NCI-H524 treated with DMSO at 0.1 percent for 48 hours (cell line): Measurements from ENCODE around the gene ADAM11.
"Not testable (repeated sequence)": the region's sequence is repeated elsewhere in the genome, so short reads cannot be mapped to it uniquely, and the experiment has no call there.

ENCODE experiments used
- DNase-seq: peaks from one replicate; lab custom pipeline; 2025; lab: John Stamatoyannopoulos, UW

The ADAM11 gene

GRCh38 chr17:44758414-44759085 lies at the start of gene ADAM11:
TSS of gene ADAM11 (plus strand) at chr17:44758988. CDS start at chr17:44759200, 212 bp downstream.
- no peak for DNase-seq

- DNase-seq: no peak
Observed at GRCh38 chr17:44719444-44719843, 39.3 kb upstream of the ADAM11 start.

- no peak for DNase-seq
Observed at GRCh38 chr17:44722254-44722653, 36.5 kb upstream of the ADAM11 start.

- DNase-seq: not testable (repeated sequence)
Observed at GRCh38 chr17:44726121-44726520, 32.7 kb upstream of the ADAM11 start.

GRCh38 chr17:44733753-44734152 lies 25.0 kb upstream of the ADAM11 start:
- no peak for DNase-seq

- DNase-seq: no peak
Observed at GRCh38 chr17:44734272-44734671, 24.5 kb upstream of the ADAM11 start.

GRCh38 chr17:44736551-44737240 lies 22.1 kb upstream of the ADAM11 start:
- no peak for DNase-seq

- no peak for DNase-seq
Observed at GRCh38 chr17:44738214-44738906, 20.4 kb upstream of the ADAM11 start.

GRCh38 chr17:44741316-44741715 lies 17.5 kb upstream of the ADAM11 start:
- DNase-seq: no peak

- DNase-seq: no peak
Observed at GRCh38 chr17:44745301-44745700, 13.5 kb upstream of the ADAM11 start.

GRCh38 chr17:44745738-44746137 lies 13.1 kb upstream of the ADAM11 start:
- DNase-seq: not testable (repeated sequence)

- DNase-seq: no peak
Observed at GRCh38 chr17:44747566-44747965, 11.2 kb upstream of the ADAM11 start.

- no peak for DNase-seq
Observed at GRCh38 chr17:44749076-44749979, 9.5 kb upstream of the ADAM11 start.

- DNase-seq: no peak
Observed at GRCh38 chr17:44749980-44750318, 8.8 kb upstream of the ADAM11 start.

- no peak for DNase-seq
Observed at GRCh38 chr17:44751331-44751730, 7.5 kb upstream of the ADAM11 start.

GRCh38 chr17:44751806-44752205 lies 7.0 kb upstream of the ADAM11 start:
- DNase-seq: no peak

- DNase-seq: no peak
Observed at GRCh38 chr17:44752953-44753861, 5.6 kb upstream of the ADAM11 start.

- DNase-seq: no peak
Observed at GRCh38 chr17:44754276-44754675, 4.5 kb upstream of the ADAM11 start.

GRCh38 chr17:44755180-44755579 lies 3.6 kb upstream of the ADAM11 start:
- DNase-seq: not testable (repeated sequence)

- no peak for DNase-seq
Observed at GRCh38 chr17:44757045-44757917, 1.5 kb upstream of the ADAM11 start.
